Muscle of leg (tissue), 11 donors: ENCODE data around the gene CHST3. TPM values are rescaled to one million over a fixed set of nuclear protein-coding genes. Genes with fewer than 3 reads are reported as not detected.

Source experiments
- DNase-seq: peaks from one replicate; pipeline ENCODE4 v3.0.0; 2013
- H3K27ac ChIP-seq: one replicate; pipeline ENCODE4 v1.5.1; 2013; ENCODE audit warnings: mild to moderate bottlenecking, low read length, control low read depth
- H3K27me3 ChIP-seq: one replicate; pipeline ENCODE4 v1.6.1; 2013; ENCODE audit warnings: low read length; ENCODE audit not compliant: control insufficient read depth, insufficient read depth
- H3K36me3 ChIP-seq: one replicate; pipeline ENCODE4 v1.6.1; 2013; ENCODE audit warnings: low read length; ENCODE audit not compliant: control insufficient read depth, insufficient read depth
- H3K4me1 ChIP-seq: one replicate; pipeline ENCODE4 v1.6.1; 2013; ENCODE audit warnings: low read length; ENCODE audit not compliant: control insufficient read depth, insufficient read depth
- H3K4me3 ChIP-seq: one replicate; pipeline ENCODE4 v1.5.1; 2013; ENCODE audit warnings: low read length, control low read depth
- H3K9me3 ChIP-seq: replicated peaks from 2 replicates; pipeline ENCODE4 v1.6.1; 2013; ENCODE audit warnings: low read depth, low read length; ENCODE audit not compliant: control insufficient read depth
- WGBS: methylation state at CpG from one replicate; pipeline ENCODE4 v1.1.5; 2013; ENCODE audit warnings: missing lambda C conversion rate; ENCODE audit not compliant: insufficient coverage; 5-methylcytosine and 5-hydroxymethylcytosine counted together
- polyA plus RNA-seq, 8 donors: library from polyadenylated mRNA; unstranded; fragments of 120-200 nt; gene quantifications; one replicate each; pipeline versions ENCODE4 v1.2.1 to v1.2.3, GENCODE V29; 2013; ENCODE audit warnings: inconsistent platforms in 1 of 8, low replicate concordance in 1 of 8; ENCODE audit not compliant: insufficient read length in 8 of 8, insufficient read depth in 1 of 8
- total RNA-seq: library from RNA; stranded (reverse); fragments of 120-200 nt; gene quantifications from one replicate; pipeline ENCODE4 v1.2.4, GENCODE V29; 2013

Gene CHST3
- total and polyA plus RNA-seq, 9 donors = 10.2 to 19.0 (median 13.1) TPM

GRCh38 chr10:72010234-72010973 lies 46.2 kb downstream of the CHST3 start:
- Histone ChIP-seq H3K36me3 (peaks cover 44% of the 10 kb centered on the region), H3K27me3 (no peaks in the 10 kb centered on the region), H3K4me1 (peaks cover 80% of the 10 kb centered on the region), H3K9me3 (no peaks in the 10 kb centered on the region), H3K4me3 (no peak overlapping the region), H3K27ac (peak overlapping the region; percentile 93)
- WGBS = 59% methylated on average over 3 of the region's 7 CpGs
- DNase-seq = no peak

DNA sequence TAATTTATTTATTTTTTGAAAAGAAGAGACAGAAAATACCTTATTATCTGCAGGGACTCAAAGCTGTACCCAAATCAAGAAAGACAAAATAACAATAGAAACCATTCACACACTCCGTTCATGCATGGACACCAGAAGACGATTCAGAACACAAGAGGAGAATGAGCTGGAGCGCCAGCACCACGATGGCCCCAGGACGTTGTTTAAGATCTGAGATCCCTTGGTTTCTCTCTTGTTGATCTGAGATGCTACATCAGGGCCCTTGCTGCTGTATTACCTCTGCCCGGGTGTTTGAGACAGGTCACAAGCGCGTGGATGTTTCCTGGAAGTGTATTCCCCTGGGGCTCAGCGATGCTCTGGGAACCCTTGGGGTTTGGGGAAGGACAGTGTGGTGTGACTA lies 46.8 kb downstream of the CHST3 start:
- DNase-seq = no peak
- Histone ChIP-seq H3K27ac (no peak overlapping the region), H3K27me3 (no peaks in the 10 kb centered on the region), H3K4me1 (peaks cover 79% of the 10 kb centered on the region), H3K4me3 (no peak overlapping the region), H3K36me3 (peaks cover 40% of the 10 kb centered on the region), H3K9me3 (no peaks in the 10 kb centered on the region)
- WGBS = 94% methylated on average over 9 of the region's 9 CpGs

GRCh38 chr10:72011468-72011867 lies 47.3 kb downstream of the CHST3 start:
- H3K27ac ChIP-seq = no peak overlapping the region
- 92% methylated on average over 4 of the region's 8 CpGs for WGBS
- H3K27me3 ChIP-seq = no peaks in the 10 kb centered on the region
- H3K36me3 ChIP-seq = peaks cover 35% of the 10 kb centered on the region
- peaks cover 77% of the 10 kb centered on the region for H3K4me1 ChIP-seq
- no peak for DNase-seq
- H3K9me3 ChIP-seq = no peaks in the 10 kb centered on the region
- H3K4me3 ChIP-seq = no peak overlapping the region

DNA sequence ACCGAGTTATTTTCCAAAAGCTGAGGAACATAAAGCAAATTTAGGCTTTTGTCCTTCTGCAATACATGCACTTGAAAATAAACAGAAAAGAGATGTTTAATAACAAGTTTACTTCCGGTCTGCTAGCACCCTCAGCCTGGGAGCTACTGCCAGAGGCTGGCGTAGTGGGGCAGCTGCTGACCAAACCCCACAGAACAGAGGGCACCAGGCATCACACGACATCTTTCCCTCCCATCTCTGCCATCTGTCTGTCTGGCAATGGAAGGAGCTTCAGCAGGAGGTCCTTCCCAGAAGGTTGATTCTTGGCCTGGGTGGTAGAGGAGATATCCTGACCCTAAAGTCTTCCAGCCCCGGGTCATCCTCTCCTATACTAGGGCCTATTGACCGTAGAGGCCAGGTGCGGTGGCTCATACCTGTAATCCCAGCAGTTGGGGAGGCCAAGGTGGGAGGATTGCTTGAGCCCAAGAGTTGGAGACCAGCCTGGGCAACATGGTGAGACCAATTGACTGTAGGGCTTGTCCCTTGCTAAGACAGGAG lies 47.8 kb downstream of the CHST3 start:
- peaks cover 77% of the 10 kb centered on the region for H3K4me1 ChIP-seq
- DNase-seq = no peak
- H3K27ac ChIP-seq = no peak overlapping the region
- H3K36me3 ChIP-seq = peaks cover 34% of the 10 kb centered on the region
- H3K27me3 ChIP-seq = no peaks in the 10 kb centered on the region
- no peaks in the 10 kb centered on the region for H3K9me3 ChIP-seq
- WGBS = 100% methylated on average over 2 of the region's 7 CpGs
- H3K4me3 ChIP-seq = no peak overlapping the region

- Histone ChIP-seq H3K27ac (no peak overlapping the region), H3K27me3 (no peaks in the 10 kb centered on the region), H3K36me3 (peaks cover 27% of the 10 kb centered on the region), H3K9me3 (no peaks in the 10 kb centered on the region), H3K4me3 (no peak overlapping the region), H3K4me1 (peaks cover 78% of the 10 kb centered on the region)
- DNase-seq = no peak
- WGBS = 91% methylated on average over 7 of the region's 7 CpGs
These were observed 48.6 kb downstream of the CHST3 start for GRCh38 chr10:72012796-72013195.

DNA sequence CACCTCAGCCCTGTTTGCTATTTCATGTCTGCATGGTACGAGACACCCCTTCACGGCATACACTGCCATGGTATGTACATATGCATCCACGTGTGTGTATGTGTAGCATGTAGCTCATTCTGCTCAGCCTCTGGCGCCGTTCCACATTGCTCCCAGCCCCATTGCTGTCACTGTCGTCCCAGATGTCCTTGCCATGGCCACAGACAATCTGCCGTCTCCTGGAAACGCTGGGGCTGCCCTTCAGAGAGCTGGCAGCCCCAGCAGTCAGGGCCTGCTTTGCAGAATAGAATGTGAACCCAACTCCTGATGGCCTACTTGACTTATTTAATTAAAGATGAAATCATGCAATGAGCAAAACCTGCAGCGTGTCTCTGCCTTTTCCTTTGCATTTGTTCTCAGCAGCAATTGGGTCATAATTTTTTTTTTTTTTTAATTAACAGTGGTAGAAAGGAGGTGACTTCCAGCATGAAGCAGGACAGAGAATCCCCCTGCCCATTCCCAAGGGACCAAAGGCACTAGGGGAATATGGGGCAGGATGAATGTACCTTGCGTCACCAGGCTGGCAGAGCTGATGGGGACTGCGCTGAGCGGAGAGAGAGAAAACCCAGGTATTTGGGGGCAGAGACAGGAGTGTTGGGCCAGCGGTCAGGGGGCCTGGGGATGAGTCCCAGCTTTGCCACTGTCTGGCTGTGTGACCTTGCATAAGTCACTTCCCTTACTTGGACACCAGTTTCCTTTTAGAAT lies 49.2 kb downstream of the CHST3 start:
- Histone ChIP-seq H3K27ac (no peak overlapping the region), H3K36me3 (peaks cover 21% of the 10 kb centered on the region), H3K27me3 (no peaks in the 10 kb centered on the region), H3K4me3 (no peak overlapping the region), H3K9me3 (no peaks in the 10 kb centered on the region), H3K4me1 (peaks cover 78% of the 10 kb centered on the region)
- 87% methylated on average over 7 of the region's 13 CpGs for WGBS
- no peak for DNase-seq

- no peak overlapping the region for H3K27ac ChIP-seq
- H3K36me3 ChIP-seq = peaks cover 17% of the 10 kb centered on the region
- H3K9me3 ChIP-seq = no peaks in the 10 kb centered on the region
- no peaks in the 10 kb centered on the region for H3K27me3 ChIP-seq
- DNase-seq = no peak
- no peak overlapping the region for H3K4me3 ChIP-seq
- WGBS = no CpG with 5 or more reads among the region's 2 CpGs
- H3K4me1 ChIP-seq = peaks cover 70% of the 10 kb centered on the region
These were observed 50.0 kb downstream of the CHST3 start for GRCh38 chr10:72014197-72014596.

DNA sequence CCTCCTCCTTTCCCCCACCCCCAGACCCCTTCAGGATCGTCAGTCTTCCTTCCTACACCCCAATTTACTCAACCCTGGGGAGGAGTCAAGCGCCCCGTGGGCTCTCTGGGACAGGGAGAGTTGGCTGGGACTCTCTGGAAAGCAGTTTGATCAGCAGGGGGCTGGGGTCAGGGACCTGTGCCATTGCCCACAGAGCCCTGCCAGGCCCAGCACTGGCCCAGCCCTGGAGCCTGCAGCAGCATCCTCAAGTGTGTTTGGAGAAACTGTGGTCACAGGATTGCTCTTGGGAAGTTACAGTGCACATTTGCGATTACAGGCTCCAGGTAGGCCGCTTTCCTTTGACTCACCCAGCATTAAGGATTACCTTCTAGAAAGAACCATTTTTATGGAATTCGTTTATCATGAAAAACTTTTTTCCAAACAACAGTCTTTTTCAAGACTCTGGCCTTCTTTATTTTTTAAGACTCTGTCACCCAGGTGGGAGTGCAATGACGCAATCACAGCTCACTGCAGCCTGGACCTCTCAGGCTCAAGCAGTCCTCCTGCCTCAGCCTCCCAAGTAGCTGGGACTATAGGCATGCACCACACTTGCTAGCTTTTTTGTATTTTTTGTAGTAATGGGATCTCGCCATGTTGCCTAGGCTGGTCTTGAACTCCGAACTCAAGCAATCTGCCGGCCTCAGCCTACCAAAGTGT lies 50.7 kb downstream of the CHST3 start:
- Histone ChIP-seq H3K4me3 (no peak overlapping the region), H3K9me3 (no peaks in the 10 kb centered on the region), H3K27ac (no peak overlapping the region), H3K36me3 (peaks cover 17% of the 10 kb centered on the region), H3K27me3 (no peaks in the 10 kb centered on the region), H3K4me1 (peaks cover 63% of the 10 kb centered on the region)
- WGBS = 83% methylated on average over 4 of the region's 10 CpGs
- DNase-seq = no peak

GRCh38 chr10:72015841-72016240 lies 51.6 kb downstream of the CHST3 start:
- peaks cover 11% of the 10 kb centered on the region for H3K36me3 ChIP-seq
- H3K27ac ChIP-seq = no peak overlapping the region
- no peak for DNase-seq
- H3K4me1 ChIP-seq = peaks cover 54% of the 10 kb centered on the region
- no peaks in the 10 kb centered on the region for H3K27me3 ChIP-seq
- WGBS = 44% methylated on average over 4 of the region's 8 CpGs
- no peaks in the 10 kb centered on the region for H3K9me3 ChIP-seq
- no peak overlapping the region for H3K4me3 ChIP-seq
